PFSK-1 (cell line): Measurements from ENCODE around the gene PPP1CC.

ENCODE experiments used
- POLR2AphosphoS5 ChIP-seq: IDR thresholded peaks from 2 replicates; pipeline ENCODE4 v1.6.1; 2012; ENCODE audit warnings: low read depth, mild to moderate bottlenecking, control low read depth, low read length, moderate library complexity
- TAF1 ChIP-seq: IDR thresholded peaks from 2 replicates; pipeline ENCODE4 v1.6.1; 2012; ENCODE audit warnings: low read length, control low read depth, borderline replicate concordance; ENCODE audit not compliant: insufficient read depth
- TF ChIP-seq, protein P1 (sequence below), 2 experiments: IDR thresholded peaks; 2 replicates each; pipeline versions ENCODE4 v1.6.1 to v1.8.0; 2011 to 2012; ENCODE audit warnings: low read depth in 2 of 2, low read length in 2 of 2, control low read depth in 1 of 2, inconsistent platforms in 1 of 2, mild to moderate bottlenecking in 1 of 2, moderate library complexity in 1 of 2; ENCODE audit not compliant: insufficient read depth in 1 of 2

DNA sequence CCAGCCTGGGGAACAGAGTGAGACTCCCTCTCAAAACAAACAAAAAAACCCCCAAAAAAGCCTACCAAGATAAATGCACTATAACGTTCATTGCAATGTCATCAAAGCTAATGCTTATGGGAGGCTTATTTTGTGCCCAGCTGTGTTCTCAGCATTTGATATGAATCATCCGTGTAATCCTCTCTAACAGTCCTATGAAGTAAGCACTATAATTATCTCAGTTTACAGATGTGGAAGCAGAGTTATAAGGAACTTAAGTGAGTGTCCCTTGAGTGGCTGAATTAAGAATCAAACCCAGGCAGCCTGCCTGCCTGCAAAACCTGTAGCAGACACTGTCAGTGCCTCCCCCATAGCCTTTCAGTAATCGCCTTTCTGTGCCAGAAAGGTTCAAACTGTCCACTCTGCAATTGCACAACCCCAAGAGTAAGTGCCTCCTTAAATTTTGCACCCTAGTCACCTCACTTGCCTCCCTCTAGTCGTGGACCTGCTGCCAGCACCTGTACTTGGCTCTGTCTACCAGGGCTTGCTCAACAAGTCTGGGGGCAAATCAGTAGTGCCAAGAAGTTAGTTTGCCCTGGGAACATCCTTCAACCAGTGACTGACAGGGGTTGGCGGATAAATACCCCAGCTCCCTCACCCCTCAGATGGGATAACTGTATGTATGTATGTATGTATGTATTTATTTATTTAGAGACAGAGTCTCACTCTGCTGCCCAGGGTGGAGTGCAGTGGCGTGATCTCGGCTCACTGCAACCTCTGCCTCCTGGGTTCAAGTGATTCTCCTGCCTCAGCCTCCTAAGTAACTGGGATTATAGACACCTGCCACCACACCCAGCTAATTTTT, 23.8 kb upstream of the PPP1CC start:
- no peak for TF ChIP-seq POLR2AphosphoS5
- TF ChIP-seq, protein P1, sequence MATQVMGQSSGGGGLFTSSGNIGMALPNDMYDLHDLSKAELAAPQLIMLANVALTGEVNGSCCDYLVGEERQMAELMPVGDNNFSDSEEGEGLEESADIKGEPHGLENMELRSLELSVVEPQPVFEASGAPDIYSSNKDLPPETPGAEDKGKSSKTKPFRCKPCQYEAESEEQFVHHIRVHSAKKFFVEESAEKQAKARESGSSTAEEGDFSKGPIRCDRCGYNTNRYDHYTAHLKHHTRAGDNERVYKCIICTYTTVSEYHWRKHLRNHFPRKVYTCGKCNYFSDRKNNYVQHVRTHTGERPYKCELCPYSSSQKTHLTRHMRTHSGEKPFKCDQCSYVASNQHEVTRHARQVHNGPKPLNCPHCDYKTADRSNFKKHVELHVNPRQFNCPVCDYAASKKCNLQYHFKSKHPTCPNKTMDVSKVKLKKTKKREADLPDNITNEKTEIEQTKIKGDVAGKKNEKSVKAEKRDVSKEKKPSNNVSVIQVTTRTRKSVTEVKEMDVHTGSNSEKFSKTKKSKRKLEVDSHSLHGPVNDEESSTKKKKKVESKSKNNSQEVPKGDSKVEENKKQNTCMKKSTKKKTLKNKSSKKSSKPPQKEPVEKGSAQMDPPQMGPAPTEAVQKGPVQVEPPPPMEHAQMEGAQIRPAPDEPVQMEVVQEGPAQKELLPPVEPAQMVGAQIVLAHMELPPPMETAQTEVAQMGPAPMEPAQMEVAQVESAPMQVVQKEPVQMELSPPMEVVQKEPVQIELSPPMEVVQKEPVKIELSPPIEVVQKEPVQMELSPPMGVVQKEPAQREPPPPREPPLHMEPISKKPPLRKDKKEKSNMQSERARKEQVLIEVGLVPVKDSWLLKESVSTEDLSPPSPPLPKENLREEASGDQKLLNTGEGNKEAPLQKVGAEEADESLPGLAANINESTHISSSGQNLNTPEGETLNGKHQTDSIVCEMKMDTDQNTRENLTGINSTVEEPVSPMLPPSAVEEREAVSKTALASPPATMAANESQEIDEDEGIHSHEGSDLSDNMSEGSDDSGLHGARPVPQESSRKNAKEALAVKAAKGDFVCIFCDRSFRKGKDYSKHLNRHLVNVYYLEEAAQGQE (IDR thresholded peaks at IDR 0.05; ENCODE audit: insufficient read depth in 1 of 2, low read depth in 2 of 2, low read length in 2 of 2): no peak
- no peak for TF ChIP-seq TAF1
